Astrocyte (in vitro differentiated cells and primary cell): ENCODE measurements around the gene DCT.

Experiments
- CTCF ChIP-seq: IDR thresholded peaks from 2 replicates; pipeline ENCODE4 v1.5.1; 2011; ENCODE audit warnings: low read depth, mild to moderate bottlenecking, inconsistent platforms, low read length, moderate library complexity; ENCODE audit not compliant: insufficient read depth
- EZH2 ChIP-seq: IDR thresholded peaks from 2 replicates; pipeline ENCODE4 v1.6.1; 2012; ENCODE audit warnings: mild to moderate bottlenecking, low read length, inconsistent platforms; ENCODE audit not compliant: insufficient read depth

- TF ChIP-seq CTCF (peak; percentile 66), EZH2 (no peak)
Observed at GRCh38 chr13:94435604-94436226, 43.8 kb downstream of the DCT start.
